Natural killer cell (primary cell): ENCODE results near the gene TNIK. TPM values are rescaled to one million over a fixed set of nuclear protein-coding genes. Genes with fewer than 3 reads are reported as not detected.
A peak's percentile ranks its signal among the peaks of the same experiment; 100 is the strongest.

ENCODE experiments used
- ATAC-seq, 3 donors: fragments of 150-1000 bp in 2 of 3; fragments of 200-7000 bp in 1 of 3; cut with Tn5 transposase; 1 replicate in 1 of 3; 2 replicates in 2 of 3; pipeline ENCODE4 v1.10.0; 2021; ENCODE audit warnings: mild to moderate bottlenecking in 2 of 3, moderate library complexity in 2 of 3
- DNase-seq, 2 donors: peaks; one replicate each; pipeline versions ENCODE4 v3.0.0 to v3.0.0-alpha.2; 2013 to 2021; ENCODE audit warnings: mixed read lengths in 1 of 2
- H3K27ac ChIP-seq: one replicate; pipeline ENCODE4 v1.5.1; 2013; ENCODE audit warnings: mild to moderate bottlenecking, low read length
- H3K27me3 ChIP-seq: one replicate; pipeline ENCODE4 v1.6.1; 2013; ENCODE audit warnings: low read length; ENCODE audit not compliant: control insufficient read depth, insufficient read depth
- H3K36me3 ChIP-seq: one replicate; pipeline ENCODE4 v1.6.1; 2013; ENCODE audit warnings: low read length; ENCODE audit not compliant: control insufficient read depth, insufficient read depth
- H3K4me1 ChIP-seq: one replicate; pipeline ENCODE4 v1.6.1; 2013; ENCODE audit warnings: low read length; ENCODE audit not compliant: control insufficient read depth, insufficient read depth
- H3K4me3 ChIP-seq: one replicate; pipeline ENCODE4 v1.5.1; 2013; ENCODE audit warnings: low read length
- H3K9me3 ChIP-seq: one replicate; pipeline ENCODE4 v1.6.1; 2013; ENCODE audit warnings: low read length; ENCODE audit not compliant: control insufficient read depth, insufficient read depth
- H3K27ac Mint-ChIP-seq, 2 donors: one replicate each; pipeline ENCODE4 v1.8.0; 2022; ENCODE audit warnings: mild to moderate bottlenecking in 2 of 2, mixed read lengths in 2 of 2, moderate library complexity in 1 of 2
- H3K27me3 Mint-ChIP-seq, 2 donors: one replicate each; pipeline ENCODE4 v1.8.0; 2022; ENCODE audit warnings: low read depth in 2 of 2, mixed read lengths in 2 of 2
- H3K36me3 Mint-ChIP-seq: one replicate; pipeline ENCODE4 v1.8.0; 2022; ENCODE audit warnings: mixed read lengths
- H3K4me1 Mint-ChIP-seq, 2 donors: one replicate each; pipeline ENCODE4 v1.8.0; 2022; ENCODE audit warnings: mixed read lengths in 2 of 2
- H3K4me3 Mint-ChIP-seq: one replicate; pipeline ENCODE4 v1.8.0; 2022; ENCODE audit warnings: mild to moderate bottlenecking, moderate library complexity, mixed read lengths
- H3K9me3 Mint-ChIP-seq, 2 donors: one replicate each; pipeline ENCODE4 v1.8.0; 2022; ENCODE audit warnings: mixed read lengths in 2 of 2
- CTCF ChIP-seq: fragments of 200-600 bp; IDR thresholded peaks from one replicate; pipeline ENCODE4 v1.8.0; 2022; ENCODE audit warnings: antibody characterized with exemption
- WGBS: methylation state at CpG from one replicate; pipeline ENCODE4 v1.1.7; 2013; ENCODE audit warnings: missing lambda C conversion rate; ENCODE audit not compliant: insufficient coverage; 5-methylcytosine and 5-hydroxymethylcytosine counted together
- intact Hi-C: fragments of 100-400 bp; cut with micrococcal nuclease; formaldehyde crosslinking; loops from one replicate; pipeline ENCODE4 v1.14.2; 2022
- total RNA-seq, 4 donors: library from RNA; stranded (reverse); fragments of 120-200 nt in 1 of 4; gene quantifications; one replicate each; pipeline versions ENCODE4 v1.2.3 to v1.2.4, GENCODE V29; 2013 to 2022

Gene TNIK
- total RNA-seq, 3 donors from 2014 or later (not counting 1 experiment from before 2014, with no cell fraction given), result 93.7 to 122 (median 119) TPM

- H3K36me3 Mint-ChIP-seq, result peaks cover 25% of the 10 kb centered on the region
- 71% methylated on average over 1 of the region's 1 CpG for WGBS
These were observed 365.1 kb downstream of the TNIK start for GRCh38 chr3:171095063-171095462.

GRCh38 chr3:171094411-171094810 is 365.8 kb downstream of the TNIK start:
- TF ChIP-seq CTCF, result no peak
- no peaks in the 10 kb centered on the region for H3K27me3 ChIP-seq
- Mint-ChIP-seq H3K4me3 (no peak overlapping the region), H3K4me1 (peaks cover 0 to 11% of the 10 kb centered on the region in 2 donors), H3K27me3 (no peaks in the 10 kb centered on the region), H3K27ac (peak overlapping the region in 1 of 2 donors; percentile 1), H3K9me3 (no peaks in the 10 kb centered on the region), H3K36me3 (peaks cover 21% of the 10 kb centered on the region)
- WGBS, result 97% methylated on average over 3 of the region's 3 CpGs
- H3K4me1 ChIP-seq, result no peaks in the 10 kb centered on the region
- DNase-seq (no peak), ATAC-seq (no peak)
- H3K27ac ChIP-seq, result no peak overlapping the region
- H3K36me3 ChIP-seq, result peaks cover 35% of the 10 kb centered on the region
- no peaks in the 10 kb centered on the region for H3K9me3 ChIP-seq
- intact Hi-C loops, result no loop called here
- no peak overlapping the region for H3K4me3 ChIP-seq

More at GRCh38 chr3:171095063-171095462, 365.1 kb downstream of the TNIK start:
- Mint-ChIP-seq H3K4me1 (peaks cover 0 to 8% of the 10 kb centered on the region in 2 donors), H3K9me3 (no peaks in the 10 kb centered on the region), H3K4me3 (no peak overlapping the region), H3K27me3 (no peaks in the 10 kb centered on the region), H3K27ac (no peak overlapping the region)
- no peaks in the 10 kb centered on the region for H3K27me3 ChIP-seq
- no peak for ATAC-seq
- peaks cover 37% of the 10 kb centered on the region for H3K36me3 ChIP-seq
- H3K4me3 ChIP-seq, result no peak overlapping the region
- H3K4me1 ChIP-seq, result no peaks in the 10 kb centered on the region
- TF ChIP-seq CTCF, result no peak
- no peak overlapping the region for H3K27ac ChIP-seq
- H3K9me3 ChIP-seq, result no peaks in the 10 kb centered on the region
- DNase-seq, result no peak
- intact Hi-C loops, result no loop called here

GRCh38 chr3:171093462-171093861 is 366.7 kb downstream of the TNIK start:
- Mint-ChIP-seq H3K4me1 (peaks cover 7 to 8% of the 10 kb centered on the region in 2 donors), H3K9me3 (no peaks in the 10 kb centered on the region), H3K36me3 (peaks cover 15% of the 10 kb centered on the region), H3K4me3 (no peak overlapping the region), H3K27ac (no peak overlapping the region), H3K27me3 (no peaks in the 10 kb centered on the region)
- Histone ChIP-seq H3K4me1 (no peaks in the 10 kb centered on the region), H3K27ac (no peak overlapping the region), H3K36me3 (peaks cover 33% of the 10 kb centered on the region), H3K4me3 (no peak overlapping the region), H3K9me3 (no peaks in the 10 kb centered on the region), H3K27me3 (no peaks in the 10 kb centered on the region)
- ATAC-seq, result no peak
- no peak for DNase-seq
- intact Hi-C loops, result no loop called here
- TF ChIP-seq CTCF, result no peak

- no peaks in the 10 kb centered on the region for H3K27me3 Mint-ChIP-seq
- Histone ChIP-seq H3K27ac (no peak overlapping the region), H3K27me3 (no peaks in the 10 kb centered on the region), H3K36me3 (peaks cover 34% of the 10 kb centered on the region), H3K4me3 (no peak overlapping the region), H3K4me1 (no peaks in the 10 kb centered on the region), H3K9me3 (no peaks in the 10 kb centered on the region)
- intact Hi-C loops, result no loop called here
- no peak overlapping the region for H3K27ac Mint-ChIP-seq
- H3K4me3 Mint-ChIP-seq, result no peak overlapping the region
- peaks cover 15% of the 10 kb centered on the region for H3K36me3 Mint-ChIP-seq
- H3K4me1 Mint-ChIP-seq, result peaks cover 7 to 8% of the 10 kb centered on the region in 2 donors
- WGBS, result 100% methylated on average over 1 of the region's 1 CpG
- TF ChIP-seq CTCF, result no peak
- DNase-seq (no peak), ATAC-seq (no peak)
- H3K9me3 Mint-ChIP-seq, result no peaks in the 10 kb centered on the region
These were observed 367.7 kb downstream of the TNIK start for GRCh38 chr3:171092467-171092911.
